Measurements from ENCODE around the gene NHERF1.

Gene NHERF1

DNA sequence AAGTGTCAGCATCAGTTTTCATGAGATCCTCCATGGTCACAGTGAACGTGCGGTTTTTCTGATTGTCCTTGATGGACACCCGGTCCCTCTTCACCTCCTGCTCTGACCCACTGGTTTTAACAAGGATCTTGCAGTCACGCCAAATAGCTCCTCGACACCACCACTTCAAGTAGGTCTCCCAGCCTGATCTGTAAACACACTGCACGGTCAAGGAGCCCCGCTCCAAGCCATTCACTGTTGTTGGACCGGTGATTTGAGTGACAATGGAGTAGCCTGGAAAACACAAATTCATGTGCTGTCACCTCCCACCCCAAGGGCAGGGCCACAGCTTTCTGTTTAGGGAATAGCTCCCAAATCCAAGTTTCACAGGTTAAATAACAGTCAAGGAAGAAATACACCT lies 43.9 kb upstream of the NHERF1 start:
- Histone ChIP-seq H3K79me2 (ENCODE audit: insufficient read depth, low read depth) (no peaks in the 10 kb centered on the region), H3K4me3 (IDR thresholded peaks at IDR 0.05; ENCODE audit: insufficient read depth, low read depth, low read length) (no peak overlapping the region), H3K9ac (no peak overlapping the region), H3K36me3 (ENCODE audit: insufficient read depth) (no peaks in the 10 kb centered on the region), H3K27ac (no peak overlapping the region), H4K20me1 (ENCODE audit: insufficient read depth) (no peaks in the 10 kb centered on the region), H3K4me2 (no peak overlapping the region), H2AFZ (ENCODE audit: low read depth) (no peak overlapping the region), H3K4me1 (ENCODE audit: low read depth, poor library complexity, severe bottlenecking) (no peaks in the 10 kb centered on the region), H3K27me3 (ENCODE audit: insufficient read depth, low read depth) (no peaks in the 10 kb centered on the region; the same call in 1 of the 2 replicates)
- TF ChIP-seq, protein P1, sequence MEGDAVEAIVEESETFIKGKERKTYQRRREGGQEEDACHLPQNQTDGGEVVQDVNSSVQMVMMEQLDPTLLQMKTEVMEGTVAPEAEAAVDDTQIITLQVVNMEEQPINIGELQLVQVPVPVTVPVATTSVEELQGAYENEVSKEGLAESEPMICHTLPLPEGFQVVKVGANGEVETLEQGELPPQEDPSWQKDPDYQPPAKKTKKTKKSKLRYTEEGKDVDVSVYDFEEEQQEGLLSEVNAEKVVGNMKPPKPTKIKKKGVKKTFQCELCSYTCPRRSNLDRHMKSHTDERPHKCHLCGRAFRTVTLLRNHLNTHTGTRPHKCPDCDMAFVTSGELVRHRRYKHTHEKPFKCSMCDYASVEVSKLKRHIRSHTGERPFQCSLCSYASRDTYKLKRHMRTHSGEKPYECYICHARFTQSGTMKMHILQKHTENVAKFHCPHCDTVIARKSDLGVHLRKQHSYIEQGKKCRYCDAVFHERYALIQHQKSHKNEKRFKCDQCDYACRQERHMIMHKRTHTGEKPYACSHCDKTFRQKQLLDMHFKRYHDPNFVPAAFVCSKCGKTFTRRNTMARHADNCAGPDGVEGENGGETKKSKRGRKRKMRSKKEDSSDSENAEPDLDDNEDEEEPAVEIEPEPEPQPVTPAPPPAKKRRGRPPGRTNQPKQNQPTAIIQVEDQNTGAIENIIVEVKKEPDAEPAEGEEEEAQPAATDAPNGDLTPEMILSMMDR (conservative IDR thresholded peaks at IDR 0.05; ENCODE audit: low read depth, low read length): no peak

DNA sequence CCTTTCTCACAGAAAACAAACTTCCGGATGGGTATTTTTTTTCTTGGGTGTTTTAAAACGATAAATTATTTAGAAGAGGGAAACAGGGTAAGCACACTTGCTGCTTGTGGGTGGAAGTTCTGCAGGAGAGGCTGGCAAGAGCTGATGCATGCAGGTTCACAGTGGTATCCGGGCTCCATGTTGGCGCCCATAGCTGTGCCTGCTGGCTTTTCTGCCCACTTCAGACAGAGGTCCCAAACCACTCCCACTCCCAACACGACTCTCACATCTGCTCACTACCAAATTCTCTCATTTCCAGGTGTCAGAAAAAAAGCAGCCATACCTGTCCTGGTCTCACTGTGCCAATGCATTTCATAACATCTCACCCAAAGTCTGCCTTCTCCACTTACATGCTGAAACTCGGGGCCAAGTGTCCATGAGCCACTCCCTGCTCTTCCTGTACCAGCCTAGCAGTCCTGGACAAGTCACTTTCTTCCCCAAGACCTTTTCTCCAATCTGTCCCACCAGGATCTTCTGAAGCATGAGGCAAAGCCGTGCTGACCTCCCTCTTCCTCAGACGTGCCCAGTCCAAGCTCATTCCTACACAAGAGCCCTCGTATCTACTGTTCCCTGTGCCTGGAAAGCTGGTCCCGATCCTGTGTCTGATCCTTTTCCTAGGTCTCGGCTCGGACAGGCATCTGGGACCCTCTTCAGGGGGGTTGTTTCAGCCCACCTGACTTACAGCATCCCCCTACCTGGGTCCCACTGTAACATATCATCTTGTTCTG lies 37.2 kb upstream of the NHERF1 start:
- Histone ChIP-seq H3K4me3 (IDR thresholded peaks at IDR 0.05; ENCODE audit: insufficient read depth, low read depth, low read length) (no peak overlapping the region), H3K36me3 (ENCODE audit: insufficient read depth) (no peaks in the 10 kb centered on the region), H3K27me3 (ENCODE audit: insufficient read depth, low read depth) (no peaks in the 10 kb centered on the region; the same call in 1 of the 2 replicates), H3K79me2 (ENCODE audit: insufficient read depth, low read depth) (no peaks in the 10 kb centered on the region), H3K9ac (no peak overlapping the region), H2AFZ (ENCODE audit: low read depth) (no peak overlapping the region), H4K20me1 (ENCODE audit: insufficient read depth) (no peaks in the 10 kb centered on the region), H3K4me2 (no peak overlapping the region), H3K27ac (no peak overlapping the region), H3K4me1 (ENCODE audit: low read depth, poor library complexity, severe bottlenecking) (peaks cover 18% of the 10 kb centered on the region)
- TF ChIP-seq, protein P1 (conservative IDR thresholded peaks at IDR 0.05; ENCODE audit: low read depth, low read length): no peak

DNA sequence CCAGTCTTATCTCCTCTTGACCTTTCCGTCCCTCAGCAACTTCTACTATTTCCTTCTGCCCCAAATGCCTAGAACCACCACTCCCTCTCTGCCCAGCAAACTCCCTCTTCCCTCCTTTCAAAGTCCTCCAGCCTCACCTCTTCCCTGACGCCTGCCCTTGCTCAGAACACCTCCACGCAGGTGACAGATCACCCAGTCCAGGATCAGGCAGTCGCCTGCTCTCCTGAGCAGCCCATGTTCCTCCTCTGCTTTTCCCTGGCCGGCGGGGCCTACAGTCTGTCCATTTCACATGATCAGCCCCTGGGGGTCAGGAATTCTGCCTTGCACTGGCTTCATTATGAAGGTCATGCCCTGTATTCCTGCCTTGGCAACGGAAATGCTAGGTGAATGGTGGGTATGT lies 36.1 kb upstream of the NHERF1 start:
- H3K36me3 ChIP-seq (ENCODE audit: insufficient read depth): no peaks in the 10 kb centered on the region
- TF ChIP-seq, protein P1 (conservative IDR thresholded peaks at IDR 0.05; ENCODE audit: low read depth, low read length): no peak
- H3K27ac ChIP-seq: no peak overlapping the region
- no peaks in the 10 kb centered on the region for H3K79me2 ChIP-seq (ENCODE audit: insufficient read depth, low read depth)
- no peaks in the 10 kb centered on the region; the same call in 1 of the 2 replicates for H3K27me3 ChIP-seq (ENCODE audit: insufficient read depth, low read depth)
- no peak overlapping the region for H2AFZ ChIP-seq (ENCODE audit: low read depth)
- H3K4me3 ChIP-seq (IDR thresholded peaks at IDR 0.05; ENCODE audit: insufficient read depth, low read depth, low read length): no peak overlapping the region
- no peaks in the 10 kb centered on the region for H4K20me1 ChIP-seq (ENCODE audit: insufficient read depth)
- no peak overlapping the region for H3K4me2 ChIP-seq
- no peak overlapping the region for H3K9ac ChIP-seq
- H3K4me1 ChIP-seq (ENCODE audit: low read depth, poor library complexity, severe bottlenecking): peaks cover 18% of the 10 kb centered on the region

DNA sequence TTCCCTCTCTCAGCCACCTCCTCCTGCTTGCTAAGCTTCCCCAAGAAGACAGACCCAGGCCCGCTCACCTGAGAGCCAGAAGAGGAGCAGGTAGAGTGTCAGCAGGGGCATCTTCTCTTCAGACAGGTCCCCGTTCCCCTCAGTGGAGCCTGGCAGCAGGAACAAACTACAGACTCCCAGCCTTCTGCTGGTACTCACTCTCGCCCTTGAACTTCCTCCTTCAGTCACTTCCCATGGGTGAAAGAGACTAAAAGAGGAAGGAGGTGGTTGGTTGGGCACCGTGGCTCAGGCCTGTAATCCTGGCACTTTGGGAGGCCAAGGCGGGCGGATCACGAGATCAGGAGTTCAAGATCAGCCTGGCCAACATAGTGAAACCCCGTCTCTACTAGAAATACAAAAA lies 35.7 kb upstream of the NHERF1 start, which contains the start of gene CD300LF:
CD300LF (minus strand) TSS at position 168 of the 400 bp plus-strand sequence; CDS start at position 111, 57 bp downstream.
- H3K4me1 ChIP-seq (ENCODE audit: low read depth, poor library complexity, severe bottlenecking): peaks cover 18% of the 10 kb centered on the region
- no peak within 1 kb of the TSS for H2AFZ ChIP-seq (ENCODE audit: low read depth)
- H3K4me2 ChIP-seq: no peak within 1 kb of the TSS
- no peak within 1 kb of the TSS for H3K27ac ChIP-seq
- no peak within 1 kb of the TSS for H3K4me3 ChIP-seq (IDR thresholded peaks at IDR 0.05; ENCODE audit: insufficient read depth, low read depth, low read length)
- H4K20me1 ChIP-seq (ENCODE audit: insufficient read depth): no peaks in the 10 kb centered on the region
- no peak within 1 kb of the TSS for H3K9ac ChIP-seq
- H3K79me2 ChIP-seq (ENCODE audit: insufficient read depth, low read depth): no peaks in the 10 kb centered on the region
- TF ChIP-seq, protein P1 (conservative IDR thresholded peaks at IDR 0.05; ENCODE audit: low read depth, low read length): no peak
- no peaks in the 10 kb centered on the region; the same call in 1 of the 2 replicates for H3K27me3 ChIP-seq (ENCODE audit: insufficient read depth, low read depth)
- no peaks in the 10 kb centered on the region for H3K36me3 ChIP-seq (ENCODE audit: insufficient read depth)

Data from KMS-11 (cell line).